Stimulated activated CD8-positive, alpha-beta memory T cell treated with anti-CD3 and anti-CD28 coated beads, Interleukin-12 subunit alpha, Interleukin-12 subunit beta, amount 100 ng/mL, for 4 hours (primary cell): Measurements from ENCODE around the gene ST6GAL1.
"Not testable (repeated sequence)": the region's sequence is repeated elsewhere in the genome, so short reads cannot be mapped to it uniquely, and the experiment has no call there.

Experiments used
- DNase-seq: peaks from one replicate; pipeline ENCODE4 v3.0.0-alpha.2; 2020; ENCODE audit warnings: low read depth

ST6GAL1 gene

DNA sequence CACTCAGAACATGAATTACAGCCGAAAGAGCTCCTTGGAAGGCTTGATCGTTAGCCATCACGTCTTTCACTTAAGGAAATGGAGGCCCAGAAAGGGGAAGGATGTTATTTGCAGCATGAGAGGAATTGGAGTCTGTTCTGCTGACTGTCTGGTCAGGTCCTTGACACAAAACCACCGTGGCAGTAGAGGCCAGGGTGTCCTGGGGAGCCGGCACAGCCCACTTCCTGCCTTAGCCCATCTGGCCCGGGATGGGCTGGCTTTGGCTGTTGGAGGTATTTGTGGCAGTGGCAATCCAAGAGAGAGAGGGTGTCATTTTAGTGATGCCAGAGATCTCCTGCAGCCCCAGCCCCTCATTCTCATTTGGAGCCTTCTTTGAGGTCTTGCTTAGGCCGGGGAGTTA lies 37.4 kb downstream of the ST6GAL1 start:
- DNase-seq: no peak

DNA sequence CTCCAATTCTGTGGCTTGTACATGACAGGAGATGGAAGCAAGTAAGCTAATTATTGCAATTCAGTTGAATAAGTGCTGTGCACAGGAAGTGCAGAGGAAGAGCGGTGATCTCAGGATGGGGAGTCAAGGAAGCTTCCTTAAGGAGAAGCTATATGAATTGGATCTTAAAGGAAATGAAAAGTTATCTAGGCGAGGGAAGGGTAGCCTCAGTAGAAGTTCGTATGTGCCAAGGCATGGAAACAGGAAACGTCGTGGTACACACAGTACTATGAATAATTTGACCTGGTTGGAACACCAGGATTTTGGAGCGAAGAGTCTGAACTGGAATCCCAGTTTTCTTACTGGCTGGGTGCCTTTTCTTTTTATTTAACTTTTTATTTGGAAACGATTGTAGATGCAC lies 39.3 kb downstream of the ST6GAL1 start:
- DNase-seq: no peak

DNA sequence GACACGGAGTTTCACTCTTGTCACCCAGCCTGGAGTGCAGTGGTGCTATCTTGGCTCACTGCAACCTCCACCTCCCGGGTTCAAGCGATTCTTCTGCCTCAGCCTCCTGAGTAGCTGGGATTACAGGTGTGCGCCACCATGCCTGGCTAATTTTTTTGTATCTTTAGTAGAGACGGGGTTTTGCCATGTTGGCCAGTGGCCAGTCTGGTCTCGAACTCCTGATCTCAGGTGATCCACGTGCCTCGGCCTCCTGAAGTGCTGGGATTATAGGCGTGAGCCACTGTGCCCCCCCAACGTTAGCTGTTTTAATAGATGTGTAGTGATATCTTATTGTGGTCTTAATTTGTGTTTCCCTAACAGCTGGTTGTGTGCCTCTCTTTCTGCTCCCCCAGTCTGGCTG lies 40.8 kb downstream of the ST6GAL1 start:
- not testable (repeated sequence) for DNase-seq

DNA sequence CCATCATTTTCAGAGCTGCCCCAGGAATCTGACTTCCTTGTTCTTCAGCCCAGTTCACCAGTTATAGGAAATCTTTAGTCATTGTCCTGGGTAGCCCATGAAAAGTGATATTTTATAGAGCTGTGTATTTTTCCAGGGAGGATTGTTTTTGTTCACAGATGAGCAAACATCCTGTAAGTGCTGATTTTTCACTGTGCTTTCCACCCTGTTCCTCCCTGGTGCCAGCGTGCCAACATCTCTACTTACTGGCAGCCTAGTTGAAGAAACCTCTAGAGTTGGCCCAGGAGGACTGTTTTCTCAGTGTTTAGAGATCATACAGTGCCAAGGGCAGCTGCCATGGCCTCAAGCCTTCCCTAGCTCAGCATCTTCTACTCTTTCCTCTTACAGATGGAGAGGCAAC lies 41.3 kb downstream of the ST6GAL1 start:
- no peak for DNase-seq

DNA sequence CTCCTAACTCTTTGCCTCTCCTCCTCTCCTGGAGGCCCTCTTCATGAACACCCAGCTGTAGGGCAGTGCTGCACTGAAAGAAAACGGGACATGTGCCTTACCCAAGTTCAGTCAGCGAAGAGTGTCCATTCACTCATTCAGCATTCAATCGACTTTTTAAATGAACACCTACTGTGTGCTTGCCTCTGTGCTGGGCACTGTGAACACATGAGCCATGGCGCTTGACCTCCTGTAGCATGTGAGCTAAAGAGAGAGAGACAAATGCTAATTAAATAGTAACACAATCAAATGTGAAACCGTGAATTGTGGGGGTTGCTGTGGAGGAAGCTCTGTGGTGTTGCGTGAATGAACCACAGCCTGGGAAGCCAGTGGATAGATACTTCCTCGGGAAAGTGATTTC lies 43.4 kb downstream of the ST6GAL1 start:
- DNase-seq: no peak

DNA sequence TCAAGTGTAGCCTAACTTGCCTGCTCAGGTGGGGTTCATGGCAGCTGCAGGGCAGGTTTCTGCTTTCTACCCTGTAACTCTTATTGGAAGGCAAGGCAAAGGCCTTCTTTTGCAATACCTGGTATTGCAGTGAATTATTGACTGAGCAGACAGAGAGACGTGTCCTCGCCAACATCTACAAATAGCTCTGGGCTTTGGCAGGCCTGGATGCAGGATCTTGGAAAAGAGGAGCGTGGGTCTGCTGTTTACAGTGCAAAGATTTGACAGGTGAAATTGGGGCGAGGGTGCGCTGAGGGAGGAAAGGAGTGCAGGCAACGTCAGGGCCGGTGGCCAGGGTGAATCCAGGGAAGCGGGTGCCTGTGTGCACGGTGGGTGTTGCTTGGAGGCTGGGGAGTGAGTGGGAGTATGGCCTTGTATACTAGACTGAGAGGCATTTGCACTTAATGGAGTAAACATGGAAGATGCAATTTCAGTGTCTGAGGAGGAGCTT lies 44.5 kb downstream of the ST6GAL1 start:
- DNase-seq: no peak

DNA sequence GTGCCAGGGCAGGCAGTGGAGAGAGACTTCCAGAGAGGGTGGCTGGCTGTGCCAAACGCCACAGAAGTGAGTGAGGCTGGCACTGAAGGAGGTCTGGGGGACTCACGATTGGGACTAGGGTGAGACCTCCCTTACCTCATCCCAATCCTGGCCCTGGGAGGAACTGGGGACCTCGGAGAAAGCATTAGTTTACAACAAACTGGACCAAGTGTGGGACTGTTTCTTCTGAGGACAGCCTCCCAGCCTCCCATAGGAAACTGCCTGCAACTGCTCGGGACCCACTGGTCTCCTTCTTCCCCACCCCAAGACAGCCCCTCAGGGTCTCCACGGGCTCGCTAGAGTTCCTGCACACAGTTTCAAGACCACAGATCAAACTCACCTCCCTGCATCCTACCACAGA lies 45.4 kb downstream of the ST6GAL1 start:
- DNase-seq: no peak

DNA sequence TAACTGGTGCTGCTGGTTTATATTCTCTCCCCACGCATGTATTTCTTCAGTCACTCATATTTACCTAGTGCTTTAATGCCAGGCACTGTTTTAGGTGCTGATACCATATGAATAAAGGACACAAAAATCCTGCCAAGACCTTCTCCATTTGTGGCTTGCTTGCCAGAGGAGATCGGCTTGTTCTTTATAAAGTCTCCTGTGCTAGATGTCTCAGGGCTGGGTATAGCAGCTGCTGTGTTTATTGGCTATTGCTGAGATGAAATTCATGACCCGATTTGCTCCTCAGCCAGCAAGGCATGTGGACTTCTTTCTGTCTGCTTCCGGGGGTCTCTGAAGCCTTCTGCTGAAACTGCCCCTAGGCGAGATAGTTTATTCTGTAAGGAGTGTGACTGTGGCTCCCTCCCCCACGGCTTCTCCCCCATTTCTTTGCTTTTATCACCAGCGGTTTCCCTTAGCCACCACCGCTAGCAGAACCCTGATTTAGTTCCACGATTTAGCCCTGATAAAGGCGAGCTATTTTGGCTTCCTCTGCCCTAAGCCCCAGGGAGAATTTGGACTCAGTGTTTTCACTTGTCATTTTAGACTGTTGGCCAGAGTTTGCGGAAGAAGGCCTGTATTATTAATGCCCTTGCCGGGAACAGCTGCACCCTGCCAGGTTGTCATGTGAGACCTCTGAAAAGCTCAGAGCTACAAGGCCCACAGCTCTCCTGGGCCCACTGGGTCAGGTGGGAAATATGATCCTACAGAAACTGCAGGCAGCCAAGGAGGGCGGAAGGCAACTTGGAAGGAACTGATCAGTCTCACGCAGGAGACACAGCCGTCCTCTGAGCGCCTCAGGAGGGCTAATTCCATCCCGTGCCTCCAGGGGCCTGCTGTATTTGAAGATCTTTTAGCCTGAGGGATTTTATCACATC lies 46.8 kb downstream of the ST6GAL1 start:
- no peak for DNase-seq

DNA sequence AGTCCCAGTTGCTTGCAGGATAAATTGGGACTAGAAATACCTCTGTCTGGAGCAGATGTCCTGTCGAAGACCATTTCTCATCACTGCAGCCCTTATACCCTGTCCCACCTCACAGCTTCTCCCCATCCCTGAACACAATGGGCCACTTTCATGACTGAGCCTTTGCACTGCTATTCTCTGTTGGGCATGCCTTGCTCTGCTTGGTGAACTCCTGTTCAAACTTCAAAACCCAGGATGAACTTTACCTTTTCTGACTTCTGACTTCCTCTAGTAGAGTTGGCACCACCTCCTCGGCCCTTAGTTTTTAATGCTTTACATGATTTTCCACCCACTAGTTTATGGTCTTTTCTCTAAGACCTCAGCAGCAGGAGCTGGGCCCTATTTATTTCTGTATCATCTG lies 48.4 kb downstream of the ST6GAL1 start:
- no peak for DNase-seq

DNA sequence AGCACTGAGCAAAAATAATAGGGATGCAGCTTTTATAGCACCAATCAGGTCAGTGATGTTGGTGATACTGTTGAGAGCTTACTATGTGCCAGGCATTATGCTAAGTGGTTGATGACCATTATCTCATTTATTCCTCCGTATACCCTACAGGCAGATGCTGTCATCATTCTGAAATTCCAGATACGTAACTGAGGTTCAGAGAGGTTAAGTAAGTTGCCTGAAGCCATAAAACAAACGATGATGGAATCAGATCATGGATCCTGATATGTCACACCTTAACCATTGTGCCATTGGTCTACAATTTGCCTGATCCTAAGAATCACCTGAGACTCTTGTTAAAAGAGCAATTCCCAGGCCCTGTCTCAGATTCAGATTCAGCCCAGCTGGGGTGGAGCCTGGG lies 49.5 kb downstream of the ST6GAL1 start:
- DNase-seq: no peak

DNA sequence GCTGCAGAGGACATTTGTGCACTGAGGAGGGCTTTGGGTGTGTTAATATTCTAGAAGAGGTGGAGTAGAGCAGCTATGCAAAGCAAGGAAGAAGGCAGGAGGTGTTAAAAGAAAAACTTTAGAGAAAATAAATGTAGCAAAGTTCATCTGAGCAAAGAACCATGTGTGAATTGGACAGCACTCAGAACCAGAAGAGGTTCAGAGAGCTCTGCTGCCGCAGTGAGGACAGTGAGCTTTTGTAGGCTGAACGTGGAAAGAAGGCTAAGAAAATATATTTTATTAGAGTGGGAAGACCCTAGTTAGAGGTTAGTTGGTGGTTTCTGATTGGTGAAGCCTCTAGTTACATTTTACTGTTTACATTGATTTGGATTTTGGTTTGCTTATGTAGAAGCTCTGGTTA lies 50.7 kb downstream of the ST6GAL1 start:
- DNase-seq: no peak

DNA sequence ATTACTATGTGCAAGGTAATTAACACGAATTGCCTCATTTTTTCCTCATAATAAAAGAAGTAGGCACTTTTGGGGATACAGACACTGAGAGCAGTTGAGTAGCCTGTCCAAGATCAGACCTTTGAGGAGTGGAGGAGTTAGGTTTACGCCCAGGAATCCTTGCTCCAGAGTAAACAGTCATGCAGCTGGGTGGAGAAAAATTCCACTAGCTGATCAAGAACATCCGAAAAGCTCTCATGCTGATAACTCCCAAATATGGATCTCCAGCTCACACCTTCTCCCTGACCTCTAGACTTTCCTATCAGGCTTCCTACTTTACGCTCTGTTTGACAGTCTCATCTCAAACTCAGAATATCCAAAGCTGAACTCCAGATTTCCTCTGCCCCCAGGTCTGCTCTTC lies 53.3 kb downstream of the ST6GAL1 start:
- DNase-seq: no peak

DNA sequence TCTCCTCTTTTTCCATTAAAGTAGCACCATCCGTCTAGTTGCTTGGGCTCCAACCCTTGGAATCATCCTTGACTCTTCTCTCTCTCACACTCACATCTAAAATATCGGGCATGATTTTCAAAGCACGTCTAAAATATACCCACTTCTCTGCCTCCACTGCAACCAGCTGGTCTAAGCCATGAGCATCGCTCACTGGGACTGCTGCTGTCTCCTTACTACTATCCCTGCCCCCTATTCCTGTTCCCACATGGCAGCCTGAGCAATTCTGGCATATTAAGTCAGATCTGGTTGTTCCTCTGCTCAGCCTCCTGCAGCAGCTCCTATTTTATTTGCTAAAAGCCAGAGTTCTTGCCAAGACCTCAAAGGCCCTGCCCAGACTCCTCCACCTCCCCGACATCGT lies 53.7 kb downstream of the ST6GAL1 start:
- no peak for DNase-seq

DNA sequence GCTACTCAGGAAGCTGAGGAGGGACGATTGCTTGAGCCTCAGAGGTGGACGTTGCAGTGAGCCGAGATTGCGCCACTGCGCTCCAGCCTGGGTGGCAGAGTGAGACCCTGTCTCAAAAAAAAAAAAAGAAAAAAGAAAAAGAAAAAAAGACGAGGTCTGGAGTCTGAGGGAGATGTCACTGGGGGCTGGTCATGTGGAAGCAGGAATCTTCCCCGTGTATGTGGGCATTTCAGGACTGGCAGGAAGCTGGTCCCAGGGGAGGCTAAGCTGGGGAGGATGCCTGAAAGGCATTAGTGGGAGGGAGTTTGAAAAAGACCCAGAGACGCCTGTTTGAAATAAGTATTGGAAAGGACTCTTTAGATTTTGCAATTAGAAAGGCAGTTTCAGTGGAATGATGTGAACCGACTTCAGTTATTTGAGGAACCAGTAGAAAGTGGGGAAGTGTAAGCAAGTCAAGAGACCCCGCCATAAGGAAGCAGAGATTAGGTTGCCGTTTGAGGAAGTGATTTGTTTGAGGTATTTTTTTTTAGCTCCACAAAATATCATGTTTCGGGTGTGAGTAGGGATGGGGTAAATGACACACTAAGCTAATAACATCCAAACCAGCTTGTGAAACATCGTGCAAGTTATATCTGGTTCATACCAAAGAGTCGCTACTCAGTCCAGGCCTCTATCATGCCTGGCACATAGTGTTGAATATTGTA lies 55.5 kb downstream of the ST6GAL1 start:
- no peak for DNase-seq

DNA sequence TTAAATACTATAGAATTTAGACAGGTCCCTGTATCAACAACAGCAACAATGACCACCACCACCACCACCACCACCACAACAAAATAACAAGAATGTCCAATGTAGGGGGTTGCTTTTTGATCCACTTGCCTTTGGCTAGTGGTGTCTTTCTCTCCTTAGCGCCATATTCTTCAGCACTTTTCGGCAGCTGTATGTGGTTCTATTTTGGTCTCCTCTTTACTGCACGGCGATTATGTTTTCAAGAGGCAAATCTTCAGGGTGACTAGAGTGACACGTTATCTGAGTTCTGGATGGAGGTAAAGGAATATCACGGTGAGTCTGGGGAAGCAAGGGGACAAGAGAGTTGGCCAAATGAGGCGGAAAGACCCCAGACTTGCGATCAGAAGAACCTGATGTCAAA lies 56.1 kb downstream of the ST6GAL1 start:
- no peak for DNase-seq

DNA sequence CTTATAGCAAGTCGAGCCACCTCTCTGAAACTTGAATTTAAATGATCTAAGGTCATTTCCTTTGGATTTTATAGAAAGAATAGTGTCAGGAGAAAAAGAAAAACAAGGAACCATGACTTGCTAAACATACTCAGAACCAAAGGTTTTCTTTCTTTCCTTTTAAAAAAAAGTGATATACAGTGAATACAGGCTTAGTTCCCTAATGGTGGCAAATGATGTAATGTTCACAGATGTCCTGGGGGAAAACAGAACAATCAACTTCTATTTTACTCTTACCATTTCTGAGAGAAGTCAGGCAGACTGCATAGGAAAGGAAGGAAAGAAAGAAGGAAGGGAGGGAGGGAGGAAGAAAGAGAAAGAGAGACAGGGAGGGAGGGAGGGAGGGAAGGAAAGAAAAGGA lies 56.5 kb downstream of the ST6GAL1 start:
- DNase-seq: no peak

DNA sequence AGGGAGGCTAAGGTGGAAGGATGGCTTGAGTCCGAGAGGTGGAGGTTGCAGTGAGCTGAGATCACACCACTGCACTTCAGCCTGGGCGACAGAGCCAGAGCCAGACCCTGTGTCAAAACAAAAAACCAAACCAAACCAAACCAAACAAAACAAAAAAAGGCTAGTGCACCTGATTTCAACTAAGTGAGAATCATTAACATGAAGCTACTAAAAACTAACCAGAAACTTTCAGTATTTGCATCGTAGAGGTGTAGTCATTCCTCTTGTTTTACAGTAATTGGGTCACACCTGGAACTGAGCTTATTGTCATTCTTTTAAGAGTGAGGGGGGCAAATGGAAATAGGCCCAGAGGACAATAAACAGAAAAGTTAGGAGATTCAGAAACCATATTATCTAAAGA lies 58.5 kb downstream of the ST6GAL1 start:
- no peak for DNase-seq

DNA sequence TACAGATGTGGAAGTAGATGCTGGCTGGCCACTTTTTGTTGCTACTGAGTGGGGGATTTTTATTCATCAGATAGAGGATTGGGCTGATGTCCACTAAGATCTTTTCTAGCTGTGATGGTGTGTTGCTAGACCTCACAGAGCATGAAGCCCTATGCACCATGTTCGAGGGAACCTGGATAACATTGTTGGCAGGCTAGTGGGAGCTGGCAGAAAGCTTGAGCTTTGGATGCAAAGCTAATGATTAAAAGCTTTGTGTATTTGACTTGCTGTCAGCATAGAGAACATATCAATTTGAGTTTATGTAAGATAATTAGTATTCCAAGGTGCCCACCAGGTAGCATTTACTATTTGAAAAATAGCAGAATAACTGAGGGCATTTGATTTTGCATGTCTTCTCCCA lies 59.1 kb downstream of the ST6GAL1 start:
- DNase-seq: no peak

DNA sequence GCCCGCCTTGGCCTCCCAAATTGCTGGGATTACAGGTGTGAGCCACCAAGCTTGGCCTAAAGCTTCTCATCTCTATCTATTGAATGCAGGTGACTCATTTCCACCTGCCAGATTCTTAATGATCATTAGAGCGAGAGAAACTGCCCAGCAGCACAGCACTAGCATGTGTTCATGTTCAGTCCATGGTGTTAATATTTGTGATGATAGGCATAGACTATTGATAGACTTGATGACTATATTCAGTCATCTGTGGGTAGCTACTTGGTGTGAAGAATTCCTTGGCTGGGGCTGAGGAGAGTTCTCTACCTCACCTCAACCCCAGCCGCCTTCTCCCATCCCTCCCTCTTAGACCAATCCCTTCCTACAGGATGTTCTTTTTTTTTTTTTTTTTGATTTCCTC lies 60.0 kb downstream of the ST6GAL1 start:
- DNase-seq: no peak

DNA sequence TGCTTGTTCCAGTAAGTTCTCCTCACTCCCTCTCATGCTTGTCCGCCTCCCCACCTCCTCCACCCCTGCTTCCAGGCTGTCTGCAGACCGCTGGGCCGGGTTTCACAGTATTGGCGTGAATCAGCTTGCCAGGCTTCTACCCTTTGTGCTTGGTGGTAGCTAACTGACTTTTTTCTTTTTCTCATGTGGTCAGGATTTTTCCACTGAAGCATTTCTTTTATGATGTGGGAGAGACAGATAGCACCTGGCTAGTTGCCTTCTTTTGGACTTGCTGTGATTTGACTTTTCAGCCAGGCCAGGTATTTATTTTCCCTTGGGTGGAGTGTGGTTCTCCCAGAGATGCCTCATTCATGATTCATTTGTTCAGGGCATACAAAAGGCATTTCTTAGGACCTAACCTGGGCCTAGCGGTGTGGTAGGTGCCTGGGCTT lies 60.6 kb downstream of the ST6GAL1 start:
- DNase-seq: no peak

DNA sequence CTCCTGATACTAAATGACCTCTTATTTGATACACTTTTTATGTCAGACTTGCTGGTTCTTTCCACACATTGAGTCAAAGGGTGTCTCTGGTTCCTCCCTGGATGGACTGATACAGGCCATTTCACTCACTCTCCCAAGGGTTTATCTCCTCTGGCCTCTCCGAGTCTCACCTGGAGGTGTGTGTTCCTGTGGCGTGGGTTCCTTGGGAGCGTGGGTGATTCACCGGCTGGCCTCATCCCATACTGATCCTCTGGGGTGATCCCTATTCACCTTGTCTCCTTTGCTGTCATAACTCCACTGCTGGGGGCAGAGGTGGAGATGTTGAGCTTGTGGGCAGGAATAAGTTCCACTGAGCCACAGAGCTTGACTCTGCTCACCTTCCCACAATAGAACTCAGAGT lies 61.1 kb downstream of the ST6GAL1 start:
- DNase-seq: no peak

DNA sequence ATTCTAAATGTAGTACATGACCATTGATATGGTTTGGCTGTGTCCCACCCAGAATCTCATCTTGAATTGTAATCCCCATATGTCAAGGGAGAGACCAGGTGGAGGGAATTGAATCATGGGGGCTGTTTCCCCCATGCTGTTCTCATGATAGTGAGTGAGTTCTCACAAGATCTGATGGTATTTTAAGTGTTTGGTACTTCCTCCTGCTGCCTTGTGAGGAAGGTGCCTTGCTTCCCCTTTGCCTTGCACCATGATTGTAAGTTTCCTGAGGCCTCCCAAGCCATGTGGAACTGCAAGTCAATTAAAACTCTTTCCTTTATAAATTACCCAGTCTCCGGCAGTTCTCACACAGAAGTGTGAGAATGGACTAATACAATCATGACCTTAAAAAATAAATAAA lies 61.8 kb downstream of the ST6GAL1 start:
- not testable (repeated sequence) for DNase-seq

DNA sequence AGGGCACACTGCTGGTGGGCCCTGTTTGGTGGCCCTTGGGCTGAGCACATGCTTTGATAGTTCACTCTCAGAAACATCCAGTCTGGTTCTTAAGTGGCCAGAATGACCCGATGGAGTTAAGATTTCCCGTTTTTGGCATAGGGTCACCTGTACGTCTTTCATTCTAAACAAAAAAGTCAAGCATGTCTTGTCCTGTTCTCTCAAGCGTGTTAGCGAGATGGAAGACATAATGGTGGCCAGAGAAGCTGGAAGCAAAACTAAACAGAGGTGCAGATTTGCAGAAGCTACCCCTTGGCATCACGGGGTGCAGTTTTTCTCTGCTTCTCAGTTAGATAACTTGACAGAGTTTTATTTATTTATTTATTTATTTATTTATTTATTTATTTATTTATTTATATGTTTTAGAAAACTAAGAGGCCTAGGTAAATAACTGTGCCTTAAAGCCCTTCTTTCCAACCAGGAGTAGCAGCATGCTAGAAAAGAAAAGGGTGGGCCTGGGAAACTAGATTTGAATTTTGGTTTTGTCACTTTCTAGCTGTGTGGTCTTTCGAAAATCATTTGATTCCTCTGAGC lies 63.0 kb downstream of the ST6GAL1 start:
- DNase-seq: no peak
